ENCODE data around the gene MEF2C.
"Not testable (repeated sequence)": the region's sequence is repeated elsewhere in the genome, so short reads cannot be mapped to it uniquely, and the experiment has no call there.

Gene MEF2C

DNA sequence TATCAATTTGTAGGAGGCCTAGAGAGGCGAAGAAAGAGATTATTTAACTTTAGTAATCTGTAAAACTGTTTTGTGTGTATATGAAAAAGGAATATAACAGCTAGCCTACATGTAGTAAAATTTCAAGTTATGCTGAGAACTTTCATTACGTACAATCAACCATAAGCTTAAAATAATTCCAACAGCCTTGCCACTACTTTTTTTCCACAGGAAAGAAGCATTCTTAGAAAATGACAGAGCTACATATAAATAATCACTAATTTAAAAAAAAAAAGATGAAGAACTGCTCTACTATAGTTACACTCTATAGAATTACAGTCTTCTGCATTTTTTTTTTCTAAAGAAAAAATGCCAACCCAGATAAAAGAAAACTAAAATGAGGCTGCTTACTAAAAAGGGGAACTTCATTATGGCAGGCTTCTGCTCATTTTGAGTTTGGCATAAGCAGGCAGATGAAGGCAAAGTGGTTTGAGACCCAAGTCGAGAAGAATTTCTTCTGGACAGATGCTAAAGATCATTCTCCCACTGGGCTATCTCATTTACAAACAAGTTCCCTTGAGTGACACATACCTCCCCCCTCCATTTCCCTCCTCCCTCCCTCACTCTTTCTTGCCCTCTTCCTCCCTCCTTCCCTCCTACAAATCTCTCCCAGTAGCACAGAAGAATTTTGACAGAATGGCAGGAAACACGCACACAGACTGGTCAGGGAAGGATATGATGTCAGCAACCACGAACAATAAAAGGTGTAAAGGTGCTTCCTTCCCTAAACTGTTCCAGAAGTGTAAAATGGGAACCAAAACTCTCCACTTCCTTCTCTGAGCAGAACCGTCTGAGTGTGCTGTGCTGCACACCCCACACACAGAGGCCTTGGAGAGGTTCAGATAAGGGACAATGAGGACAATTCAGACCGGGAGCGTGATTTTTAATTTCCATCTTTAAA lies 56.1 kb downstream of the MEF2C start:
- peak; percentile 99 for DNase-seq

DNA sequence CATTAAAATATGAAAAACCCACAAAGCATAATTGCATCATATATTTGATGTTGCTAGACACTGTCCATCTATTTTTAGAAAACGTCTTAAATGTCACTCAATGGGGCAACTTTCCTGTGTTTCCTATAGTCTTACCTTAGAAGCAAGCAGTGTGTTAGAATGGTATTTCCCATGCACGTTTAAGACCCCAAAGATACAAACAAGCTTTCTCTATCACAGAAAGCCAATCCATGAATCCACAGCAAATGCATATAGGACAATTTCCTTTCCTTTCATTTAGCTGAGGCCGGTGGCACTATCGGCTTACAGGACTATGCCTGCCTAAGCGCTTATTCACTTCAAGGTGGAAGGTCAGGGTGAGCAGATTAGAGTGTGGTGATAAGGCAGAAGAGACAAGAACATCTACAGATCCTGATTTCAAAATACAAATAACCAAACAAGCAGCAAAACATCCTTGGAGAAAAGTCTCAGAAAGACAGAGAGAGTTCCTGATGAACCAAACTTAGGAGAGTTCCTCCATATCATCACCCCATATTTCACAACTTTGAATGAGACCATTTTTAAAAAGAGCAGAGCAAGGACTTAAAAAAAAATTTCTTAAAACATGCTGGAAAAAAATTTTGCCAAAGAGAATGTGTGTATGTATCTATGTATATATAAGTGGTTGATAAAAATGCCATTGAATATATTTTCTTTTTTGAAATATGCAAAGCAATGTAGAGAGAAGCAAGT lies 57.2 kb downstream of the MEF2C start:
- DNase-seq, result peak; percentile 78

DNA sequence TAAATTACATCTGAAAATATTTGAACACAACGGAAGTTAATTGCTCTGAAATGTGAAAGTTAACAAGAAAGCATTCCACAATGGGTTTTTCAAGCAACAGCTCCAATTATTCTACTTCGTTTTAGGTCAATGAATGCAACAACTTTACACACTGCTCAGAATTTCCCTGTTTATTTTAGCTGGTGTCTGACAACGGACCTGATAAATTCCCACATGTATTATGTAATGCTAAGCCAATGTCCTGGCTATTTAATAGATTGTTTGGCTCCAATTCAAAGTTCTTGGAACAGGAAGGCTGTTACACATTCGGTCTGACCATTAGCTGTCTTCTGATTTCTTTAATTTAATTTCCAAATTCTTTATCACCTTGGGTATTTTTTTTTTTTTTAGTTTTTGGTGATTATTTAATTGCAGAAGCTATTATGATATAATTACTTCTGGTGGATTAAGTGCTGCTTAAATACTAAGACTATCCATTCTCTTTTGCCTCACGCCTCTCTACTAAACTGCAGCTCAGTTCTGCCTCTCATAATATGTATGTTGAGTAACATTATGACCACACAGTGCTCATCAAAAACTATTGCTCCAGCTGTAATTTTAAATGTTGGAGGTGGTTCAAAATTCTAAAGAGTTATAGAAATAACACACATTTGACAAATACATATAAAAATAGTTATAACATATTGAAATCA lies 57.9 kb downstream of the MEF2C start:
- DNase-seq, result peak; percentile 78

DNA sequence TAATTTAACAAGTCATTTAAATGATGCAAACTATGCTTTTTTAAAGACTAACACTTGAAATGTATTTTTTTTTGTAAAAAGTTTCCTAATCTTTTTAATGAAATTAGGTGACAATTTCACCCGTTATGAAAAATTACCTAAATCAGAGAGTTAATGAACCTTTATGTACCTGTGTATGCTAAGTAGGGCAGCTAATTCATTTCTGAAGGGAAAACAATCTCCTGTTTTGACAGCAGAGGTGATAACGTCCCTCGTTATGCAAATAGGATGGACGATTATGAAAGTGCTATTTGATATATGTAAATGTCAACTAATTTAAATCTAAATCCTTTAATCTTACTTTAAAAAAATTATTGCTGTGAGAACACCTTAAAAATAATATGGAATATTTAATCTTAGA lies 58.8 kb downstream of the MEF2C start:
- DNase-seq, result no peak

DNA sequence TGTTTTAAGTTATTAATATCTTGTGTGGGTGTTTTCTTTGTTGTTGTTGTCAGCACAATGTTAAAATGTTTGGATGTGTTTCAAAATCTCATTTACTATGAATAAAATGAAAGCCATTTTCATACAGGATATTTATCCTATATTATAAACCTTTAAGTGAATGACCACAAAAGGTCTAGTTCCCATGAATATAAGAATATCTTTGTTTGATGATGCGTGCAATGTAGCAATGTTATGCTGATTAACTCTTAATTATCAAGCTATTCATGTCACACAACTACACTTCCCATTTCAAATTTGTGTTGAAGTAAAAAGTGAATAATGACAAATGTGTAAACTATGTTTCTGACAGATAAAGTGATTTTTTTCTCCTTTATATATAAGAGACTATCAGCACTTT lies 59.8 kb downstream of the MEF2C start:
- DNase-seq, result no peak

DNA sequence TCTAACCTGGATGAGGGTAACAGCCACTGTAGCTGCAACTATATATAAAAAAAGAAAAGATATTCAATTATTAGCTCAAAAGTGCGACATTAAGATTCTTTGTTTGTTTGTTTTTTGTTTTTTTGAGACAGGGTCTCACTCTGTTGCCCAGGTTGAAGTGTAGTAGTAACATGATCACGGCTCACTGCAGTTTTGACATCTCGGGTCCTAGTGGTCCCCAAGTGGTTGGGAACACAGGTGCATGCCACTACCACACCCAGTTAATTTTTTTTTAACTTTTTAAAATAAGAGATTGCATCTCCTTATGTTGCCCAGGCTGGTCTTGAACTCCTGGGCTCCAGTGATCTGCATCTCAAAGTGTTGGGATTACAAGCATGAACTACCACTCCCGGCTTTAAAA lies 61.8 kb downstream of the MEF2C start:
- no peak for DNase-seq

DNA sequence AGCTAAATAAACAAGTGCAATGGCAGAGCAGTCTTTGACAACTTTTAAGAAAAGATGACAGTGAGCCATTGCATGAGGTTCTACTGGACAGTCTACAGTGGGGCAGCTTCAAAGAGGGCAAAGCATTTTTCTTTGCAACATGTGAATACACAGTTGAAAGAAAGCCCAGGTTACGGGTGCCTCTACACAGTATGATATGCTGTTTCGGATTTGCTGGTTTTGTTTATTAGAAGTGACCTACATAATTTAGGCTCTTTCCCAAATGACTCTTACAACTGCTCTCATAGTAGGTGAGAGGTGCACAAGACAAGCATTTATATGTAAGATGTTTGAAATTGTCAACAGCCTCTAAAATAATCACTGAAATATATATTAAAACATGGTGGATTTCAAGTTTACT lies 62.4 kb downstream of the MEF2C start:
- no peak for DNase-seq

DNA sequence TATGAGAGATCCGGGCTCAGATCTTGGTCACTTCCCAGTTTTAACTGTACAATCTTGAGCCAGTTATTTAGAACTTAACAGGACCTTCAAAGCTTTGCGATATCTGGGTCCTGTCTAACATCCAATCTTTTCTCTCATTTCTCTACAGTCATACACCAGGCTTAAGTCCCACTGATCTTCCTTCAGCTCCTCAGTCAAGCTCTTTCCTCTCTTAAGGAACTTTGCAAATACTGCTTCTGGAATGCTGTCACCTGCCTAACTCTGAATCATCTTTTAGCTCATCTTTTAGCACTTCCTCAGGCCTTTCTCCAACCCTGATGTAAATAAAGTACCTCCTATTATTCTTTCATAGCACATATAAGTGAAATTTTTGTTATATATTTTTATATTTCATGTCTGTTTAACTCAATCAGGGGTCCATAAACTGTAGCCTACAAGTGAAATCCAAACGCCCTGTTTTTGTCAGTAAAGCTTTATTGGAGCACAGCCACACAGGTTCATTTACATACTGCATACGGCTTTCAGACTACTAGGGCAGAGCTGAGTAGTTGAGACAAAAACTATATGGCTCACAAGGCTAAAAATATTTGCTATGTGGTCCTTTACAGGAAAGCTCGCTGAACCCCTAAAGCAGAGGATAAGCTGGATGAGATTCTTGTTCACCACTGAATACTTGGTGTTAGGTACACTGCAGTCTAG lies 63.5 kb downstream of the MEF2C start:
- peak; percentile 27 for DNase-seq

DNA sequence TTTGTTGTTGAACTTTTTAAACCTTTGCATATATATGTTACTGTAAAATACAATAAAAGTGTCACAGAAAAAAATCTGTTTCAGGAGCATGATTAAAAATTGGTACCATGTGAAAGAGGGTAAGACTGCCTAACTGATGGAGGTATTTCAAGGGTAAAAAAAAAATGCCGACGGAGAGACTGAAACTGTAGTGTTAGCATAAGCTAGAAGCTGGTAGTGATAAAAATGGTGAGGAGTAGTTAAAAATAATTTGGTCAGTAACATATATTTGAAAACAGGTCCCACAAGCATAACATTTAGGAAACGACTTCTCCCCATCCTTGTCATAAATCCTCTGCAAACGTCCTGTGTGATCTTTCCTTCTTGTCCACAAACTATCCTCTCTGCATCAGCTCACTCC lies 64.7 kb downstream of the MEF2C start:
- peak; percentile 23 for DNase-seq

DNA sequence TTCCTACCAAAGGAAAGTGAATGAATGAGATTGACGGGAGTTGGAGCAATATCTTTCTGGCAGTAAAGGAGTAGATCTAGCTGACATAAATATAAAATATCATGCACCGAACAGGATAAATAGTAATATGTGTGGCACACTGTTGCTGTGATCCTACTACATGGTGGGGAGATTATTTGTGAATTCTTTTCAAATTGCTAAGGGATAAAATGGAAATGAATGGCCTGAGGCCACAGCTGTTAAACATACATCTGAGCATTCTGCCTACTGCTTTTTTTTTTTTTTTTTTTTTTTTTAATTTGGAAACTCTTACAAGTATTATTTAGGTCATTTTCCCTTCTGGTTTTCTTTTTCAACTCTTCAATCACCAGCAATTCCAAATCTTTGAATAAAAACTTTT lies 66.8 kb downstream of the MEF2C start:
- DNase-seq, result no peak

DNA sequence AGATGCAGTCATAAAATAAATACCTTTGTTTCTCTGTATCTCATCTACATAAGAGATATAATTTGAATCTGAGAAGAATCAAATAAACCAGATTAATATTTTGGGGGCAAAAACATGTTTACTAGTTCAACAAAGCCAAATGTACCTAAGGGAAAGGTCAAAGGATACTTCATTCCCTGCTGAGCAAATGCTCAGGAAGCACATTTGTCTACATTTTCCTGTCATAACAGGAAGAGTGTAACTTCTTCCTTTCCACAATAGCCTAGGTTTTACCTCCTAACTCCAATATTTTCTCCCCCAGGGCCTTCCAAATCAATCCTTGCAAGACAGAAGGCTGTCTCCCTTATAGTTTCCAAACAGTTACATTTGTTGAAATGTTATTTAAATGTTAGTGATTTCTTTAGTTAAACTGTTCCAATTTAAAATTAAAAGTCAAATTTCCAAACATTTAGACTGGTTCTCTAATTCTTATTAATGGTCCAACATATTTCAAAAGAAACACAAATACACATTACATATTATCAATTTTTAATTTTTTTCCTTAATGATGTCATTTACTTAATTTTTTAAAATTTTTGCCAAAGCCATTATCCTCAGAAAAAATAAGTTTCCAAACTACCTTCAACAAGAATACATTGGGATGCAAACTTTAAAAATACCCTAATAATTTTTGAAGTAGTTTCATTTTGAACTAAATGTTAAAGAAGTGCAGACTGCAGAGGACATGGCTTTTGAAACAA lies 67.8 kb downstream of the MEF2C start:
- no peak for DNase-seq

DNA sequence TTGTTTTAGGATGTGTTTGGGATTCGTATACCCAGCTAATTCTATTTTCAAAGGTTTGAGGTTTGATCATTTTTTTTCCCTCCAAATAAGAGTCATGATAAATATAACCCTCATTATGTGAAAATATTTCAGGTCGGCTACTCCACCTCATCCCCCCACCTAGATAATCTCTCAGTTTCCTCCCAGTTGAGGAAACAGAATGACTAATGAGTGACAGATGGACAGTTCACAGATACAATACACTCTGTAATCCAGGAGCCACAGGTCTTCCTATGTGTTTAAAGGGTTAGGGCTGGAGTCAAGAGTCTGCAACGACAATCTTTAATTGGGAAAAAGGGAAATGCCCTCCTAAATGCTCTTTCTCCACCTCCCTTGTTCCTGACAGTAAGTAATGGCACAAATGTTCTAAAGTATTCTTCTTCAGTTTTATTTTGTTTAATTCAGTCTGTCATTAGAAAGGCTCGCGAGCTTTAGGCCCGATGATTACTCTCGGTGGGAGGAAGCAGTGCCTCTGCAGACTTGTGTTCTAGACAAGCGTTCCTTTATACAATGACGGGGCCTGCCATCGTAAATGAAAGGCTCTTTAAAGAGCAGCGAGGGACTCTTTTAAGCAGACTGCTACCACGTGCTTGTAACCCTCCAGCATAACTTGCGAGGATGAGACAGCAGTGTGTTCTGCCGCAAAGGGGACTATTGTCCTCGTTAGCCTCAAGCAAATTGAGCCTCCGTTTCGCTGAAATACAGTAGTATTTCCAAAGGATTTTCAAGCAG lies 69.0 kb downstream of the MEF2C start:
- DNase-seq, result peak; percentile 39

DNA sequence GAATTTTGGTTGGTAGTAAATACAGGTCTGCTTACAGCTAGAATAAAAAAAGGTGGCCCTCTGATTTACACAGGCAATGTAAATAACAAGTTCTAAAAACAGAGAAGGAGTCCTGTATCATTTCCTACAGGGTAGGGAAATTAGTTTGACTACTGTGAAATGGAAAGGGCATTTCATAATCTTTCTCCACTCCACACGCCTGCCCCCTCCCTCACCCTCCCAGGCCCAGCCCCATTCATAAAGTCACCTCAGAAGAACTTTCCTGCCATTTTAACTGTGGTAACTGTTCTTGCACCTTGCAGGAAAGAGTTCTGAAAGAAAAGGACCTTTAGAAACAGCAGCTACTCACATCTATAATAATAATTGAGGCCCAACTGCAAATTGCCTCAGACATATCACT lies 69.7 kb downstream of the MEF2C start:
- peak; percentile 59 for DNase-seq

DNA sequence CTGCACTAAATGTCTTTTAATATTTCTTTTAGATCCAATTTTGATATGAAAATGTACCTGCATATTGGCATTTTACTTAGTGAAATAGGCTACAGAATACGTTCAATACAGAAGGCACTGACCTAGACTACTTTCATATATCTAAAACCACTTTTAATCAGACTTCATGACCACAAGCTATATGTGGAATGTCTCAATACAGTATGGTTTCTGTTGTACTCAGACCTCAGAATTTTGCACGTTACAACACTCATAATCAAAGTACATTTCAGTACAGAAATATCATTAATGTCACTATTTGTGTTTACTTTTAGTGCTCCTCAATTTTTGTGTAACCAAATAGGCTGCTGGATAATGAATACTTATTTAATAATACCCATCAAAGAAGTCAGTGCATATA lies 74.8 kb downstream of the MEF2C start:
- peak; percentile 32 for DNase-seq

DNA sequence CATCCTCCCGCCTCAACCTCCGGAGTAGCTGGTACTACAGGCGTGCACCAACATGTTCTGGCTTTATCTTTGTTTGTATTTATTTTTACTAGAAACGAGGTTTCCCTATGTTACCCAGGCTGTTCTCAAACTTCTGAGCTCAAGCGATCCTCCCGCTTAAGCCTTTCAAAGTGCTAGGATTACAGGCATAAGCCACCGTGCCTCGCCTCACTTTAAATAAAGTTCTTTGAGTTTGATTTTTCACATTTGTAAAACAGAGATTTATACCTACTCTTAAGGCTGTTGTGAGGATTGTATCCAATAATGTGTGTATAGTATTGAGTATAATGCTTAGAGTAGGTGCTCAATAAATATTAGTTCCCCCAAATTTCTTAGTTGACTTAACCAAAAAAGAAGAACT lies 75.7 kb downstream of the MEF2C start:
- no peak for DNase-seq

DNA sequence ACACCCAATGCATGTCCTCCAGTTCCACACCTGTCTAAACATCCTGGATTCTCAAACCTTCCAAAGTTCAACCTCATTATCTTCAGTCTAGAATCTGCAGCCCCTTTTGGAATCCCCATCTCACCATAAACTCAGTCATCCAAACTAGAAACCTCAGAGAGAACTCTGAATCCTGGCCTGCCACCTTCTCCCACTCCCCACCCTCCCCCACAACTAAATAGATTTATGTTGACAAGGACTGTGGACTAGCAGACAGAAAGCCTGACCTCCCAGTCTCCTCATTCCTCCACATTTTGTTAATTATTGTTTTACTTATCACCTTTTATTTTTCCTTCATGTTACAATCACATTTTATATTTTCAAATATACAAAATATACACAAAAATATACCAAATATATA lies 76.6 kb downstream of the MEF2C start:
- no peak for DNase-seq

DNA sequence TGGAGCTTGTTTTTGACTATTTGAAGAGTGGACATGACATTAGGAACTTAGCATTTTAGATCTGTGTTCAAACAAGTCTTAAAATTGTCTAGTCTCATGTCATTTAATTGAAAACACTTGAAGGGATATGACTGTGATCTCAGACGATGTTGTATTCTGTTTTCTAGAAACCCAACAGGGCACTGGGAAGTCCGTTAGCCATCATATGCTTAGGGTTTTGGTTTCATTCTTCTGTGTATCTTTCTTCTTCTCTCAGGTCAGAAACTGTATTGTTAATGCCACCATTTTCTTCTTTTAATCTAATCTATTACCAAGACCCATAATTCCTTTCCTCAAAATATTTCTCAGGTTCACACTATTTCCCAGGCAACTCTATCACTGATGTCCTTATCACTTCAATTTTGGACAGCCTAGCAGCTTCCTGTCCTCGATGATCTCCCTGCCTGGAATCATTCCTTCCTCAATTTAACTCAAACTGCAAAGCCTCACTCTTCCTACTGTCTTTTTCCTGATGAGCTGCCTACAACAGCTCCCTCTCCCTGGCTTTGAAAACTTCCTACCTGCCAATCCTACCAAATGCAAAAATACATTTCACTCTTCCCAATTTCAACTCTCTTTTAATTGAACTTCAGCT lies 77.7 kb downstream of the MEF2C start:
- no peak for DNase-seq

DNA sequence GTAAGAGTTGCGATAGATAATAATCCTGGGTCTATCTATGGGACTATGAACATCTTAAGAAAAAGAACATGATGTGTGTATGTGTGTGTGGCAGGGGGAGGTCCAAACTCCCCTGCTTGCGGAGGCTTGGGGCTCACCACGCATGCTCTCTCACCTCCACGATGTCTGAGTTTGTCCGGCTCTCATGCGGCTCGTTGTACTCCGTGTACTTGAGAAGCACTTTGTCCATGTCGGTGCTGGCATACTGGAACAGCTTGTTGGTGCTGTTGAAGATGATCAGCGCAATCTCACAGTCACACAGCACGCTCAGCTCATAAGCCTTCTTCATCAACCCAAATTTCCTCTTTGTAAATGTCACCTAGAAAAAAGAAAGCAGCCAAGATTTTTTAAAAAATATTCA lies 78.5 kb downstream of the MEF2C start:
- DNase-seq, result no peak

DNA sequence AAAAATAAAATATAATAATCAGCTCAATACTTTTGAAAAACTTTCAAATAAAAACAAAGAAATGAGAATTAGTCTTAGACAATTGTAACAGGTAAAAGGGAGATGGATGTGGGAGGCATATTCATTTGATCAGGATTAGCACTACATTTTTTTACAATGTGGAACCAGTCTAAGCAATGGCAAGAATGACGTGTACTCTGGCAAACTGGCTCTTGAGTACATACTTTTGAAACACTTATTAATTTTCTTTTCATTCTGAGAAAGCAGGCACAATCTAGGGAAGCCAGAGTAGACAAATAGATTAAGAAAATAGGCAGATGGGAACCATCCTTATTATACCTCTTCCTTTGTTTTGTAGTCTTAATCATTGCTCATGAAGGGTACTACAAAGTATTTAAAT lies 79.7 kb downstream of the MEF2C start:
- no peak for DNase-seq

DNA sequence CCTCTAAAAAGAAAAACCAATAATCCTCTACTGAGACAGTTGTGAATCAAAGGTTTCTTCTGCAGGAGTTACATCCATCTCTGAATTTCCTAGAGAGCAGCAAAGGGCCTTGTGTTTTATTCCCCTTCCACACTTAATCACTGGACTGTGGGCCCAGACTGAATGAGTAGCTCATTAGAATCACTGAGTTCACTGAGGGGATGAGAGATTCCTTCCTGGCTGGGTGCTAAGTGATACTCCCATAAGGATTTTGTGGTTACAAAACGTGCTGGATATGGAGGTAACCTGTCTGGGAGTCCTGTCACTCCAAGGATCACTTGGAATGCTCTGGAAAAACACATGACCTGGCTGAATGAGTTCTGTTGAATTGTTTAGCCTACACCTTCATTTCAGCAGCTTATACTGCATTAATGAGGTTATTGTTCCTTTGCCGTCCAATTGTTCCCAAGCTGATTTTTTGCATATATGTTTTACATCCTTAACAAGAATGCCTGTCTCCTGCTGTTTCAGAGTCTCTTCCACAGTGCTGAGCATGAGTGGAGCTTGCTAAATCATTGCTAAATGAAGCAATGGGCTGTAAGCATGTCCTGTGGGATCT lies 82.9 kb downstream of the MEF2C start:
- DNase-seq, result no peak

DNA sequence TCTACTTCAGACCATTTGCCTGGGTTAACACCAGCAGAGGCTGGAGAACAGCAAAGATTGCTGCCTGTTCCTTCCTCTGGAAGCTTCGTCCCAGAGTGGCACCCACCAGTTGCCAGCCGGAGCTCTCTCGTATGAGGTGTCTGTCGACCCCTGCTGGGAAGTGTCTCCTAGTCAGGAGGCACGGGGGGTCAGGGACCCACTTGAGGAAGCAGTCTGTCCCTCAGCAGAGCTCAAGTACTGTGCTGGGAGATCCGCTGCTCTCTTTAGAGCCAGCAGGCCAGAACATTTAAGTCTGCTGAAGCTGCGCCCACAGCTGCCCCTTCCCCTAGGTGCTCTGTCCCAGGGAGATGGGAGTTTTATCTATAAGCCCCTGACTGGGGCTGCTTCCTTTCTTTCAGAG lies 84.1 kb downstream of the MEF2C start:
- DNase-seq, result not testable (repeated sequence)
